HepG2 (cell line): ENCODE results near the gene LRBA. TPM values are rescaled to one million over a fixed set of nuclear protein-coding genes. Genes with fewer than 3 reads are reported as not detected.
A peak's percentile ranks its signal among the peaks of the same experiment; 100 is the strongest.

Experiments used
- ATF7-NPFF ChIP-seq: sonication (generic); formaldehyde crosslinking; IDR thresholded peaks from 2 replicates; pipeline ENCODE4 v1.8.1; 2023; ENCODE audit warnings: mild to moderate bottlenecking, low read depth, missing genetic modification reagents, moderate library complexity
- BRD4 ChIP-seq: sonication (generic); formaldehyde crosslinking; IDR thresholded peaks from 2 replicates; pipeline ENCODE4 v1.4.0; 2020; ENCODE audit warnings: missing genetic modification reagents
- FOXA3 ChIP-seq: IDR thresholded peaks from 2 replicates; pipeline ENCODE4 v1.6.1; 2016; ENCODE audit warnings: missing genetic modification reagents, missing compliant biosample characterization
- HES4 ChIP-seq: sonication (generic); formaldehyde crosslinking; IDR thresholded peaks from 2 replicates; pipeline ENCODE4 v1.9.0; 2021; ENCODE audit warnings: mild to moderate bottlenecking, missing genetic modification reagents, borderline replicate concordance
- HNRNPK ChIP-seq: fragments of 200-400 bp; formaldehyde crosslinking; IDR thresholded peaks from 2 replicates; pipeline ENCODE4 v1.6.1; 2018; ENCODE audit warnings: low read length, low read depth, moderate library complexity, mild to moderate bottlenecking; ENCODE audit not compliant: poor library complexity, severe bottlenecking
- ISX ChIP-seq: sonication (generic); formaldehyde crosslinking; conservative IDR thresholded peaks from 2 replicates; pipeline ENCODE4 v1.5.0; 2020; ENCODE audit warnings: missing genetic modification reagents
- MAFF ChIP-seq: IDR thresholded peaks from 2 replicates; pipeline ENCODE4 v1.6.1; 2011; ENCODE audit warnings: low read depth, low read length, improper control_type of control experiment
- MED8 ChIP-seq: sonication (generic); formaldehyde crosslinking; IDR thresholded peaks from 2 replicates; pipeline ENCODE4 v1.8.1; 2023; ENCODE audit warnings: mild to moderate bottlenecking, missing genetic modification reagents; ENCODE audit not compliant: insufficient replicate concordance
- MTA3 ChIP-seq: sonication (generic); formaldehyde crosslinking; IDR thresholded peaks from 2 replicates; pipeline ENCODE4 v1.4.0; 2020; ENCODE audit warnings: missing genetic modification reagents
- NFYC ChIP-seq: IDR thresholded peaks from 2 replicates; pipeline ENCODE4 v1.6.1; 2016; ENCODE audit warnings: missing genetic modification reagents, missing compliant biosample characterization
- PAWR ChIP-seq: sonication (generic); formaldehyde crosslinking; IDR thresholded peaks from 2 replicates; pipeline ENCODE4 v1.4.0; 2020; ENCODE audit warnings: missing genetic modification reagents, mild to moderate bottlenecking, borderline replicate concordance
- RAD21 ChIP-seq: fragments of 450-650 bp; formaldehyde crosslinking; IDR thresholded peaks from 2 replicates; pipeline ENCODE4 v1.5.0; 2020; ENCODE audit warnings: mild to moderate bottlenecking
- RORA ChIP-seq: sonication (generic); formaldehyde crosslinking; IDR thresholded peaks from 2 replicates; pipeline ENCODE4 v1.5.0; 2020; ENCODE audit warnings: mild to moderate bottlenecking, missing genetic modification reagents, moderate library complexity
- SAFB2 ChIP-seq: sonication (generic); formaldehyde crosslinking; IDR thresholded peaks from 2 replicates; pipeline ENCODE4 v1.5.1; 2020; ENCODE audit warnings: missing genetic modification reagents, low read depth, mild to moderate bottlenecking, borderline replicate concordance
- SMAD9 ChIP-seq: sonication (generic); formaldehyde crosslinking; IDR thresholded peaks from 2 replicates; pipeline ENCODE4 v1.5.1; 2020; ENCODE audit warnings: mild to moderate bottlenecking, missing genetic modification reagents
- STAG1 ChIP-seq: sonication (generic); formaldehyde crosslinking; IDR thresholded peaks from 2 replicates; pipeline ENCODE4 v1.4.0; 2020; ENCODE audit warnings: missing genetic modification reagents
- ZC3H4 ChIP-seq: sonication (generic); formaldehyde crosslinking; IDR thresholded peaks from 2 replicates; pipeline ENCODE4 v1.4.0; 2020; ENCODE audit warnings: missing genetic modification reagents, borderline replicate concordance
- ZNF160 ChIP-seq: sonication (generic); formaldehyde crosslinking; IDR thresholded peaks from 2 replicates; pipeline ENCODE4 v1.8.0; 2022; ENCODE audit warnings: mild to moderate bottlenecking, inconsistent platforms, missing genetic modification reagents
- ZNF225 ChIP-seq: sonication (generic); formaldehyde crosslinking; IDR thresholded peaks from 2 replicates; pipeline ENCODE4 v1.4.0; 2020; ENCODE audit warnings: mild to moderate bottlenecking, missing genetic modification reagents
- ZNF333 ChIP-seq: sonication (generic); formaldehyde crosslinking; IDR thresholded peaks from 2 replicates; pipeline ENCODE4 v1.4.0; 2020; ENCODE audit warnings: mild to moderate bottlenecking, missing genetic modification reagents, borderline replicate concordance
- ZNF552 ChIP-seq: sonication (generic); formaldehyde crosslinking; IDR thresholded peaks from 2 replicates; pipeline ENCODE4 v1.9.0; 2022; ENCODE audit warnings: missing genetic modification reagents, mild to moderate bottlenecking, borderline replicate concordance
- ZNF567 ChIP-seq: sonication (generic); formaldehyde crosslinking; IDR thresholded peaks from 2 replicates; pipeline ENCODE4 v1.8.1; 2023; ENCODE audit warnings: mild to moderate bottlenecking, missing genetic modification reagents, borderline replicate concordance
- ZNF749 ChIP-seq: sonication (generic); formaldehyde crosslinking; IDR thresholded peaks from 2 replicates; pipeline ENCODE4 v1.8.0; 2022; ENCODE audit warnings: mild to moderate bottlenecking, missing genetic modification reagents, moderate library complexity, borderline replicate concordance
- ZSCAN21 ChIP-seq: sonication (generic); formaldehyde crosslinking; IDR thresholded peaks from 2 replicates; pipeline ENCODE4 v1.8.0; 2022; ENCODE audit warnings: mild to moderate bottlenecking, missing genetic modification reagents, moderate library complexity, borderline replicate concordance
- ZZZ3 ChIP-seq: sonication (generic); formaldehyde crosslinking; IDR thresholded peaks from 2 replicates; pipeline ENCODE4 v1.4.0; 2020; ENCODE audit warnings: missing genetic modification reagents, mild to moderate bottlenecking, borderline replicate concordance
- polyA plus RNA-seq, 8 experiments: library from polyadenylated mRNA; depleted of rRNA in 3 of 8; stranded (reverse) in 7 of 8; unstranded in 1 of 8; fragments of >200 nt; fragmentation: Illumina TruSeq in 4 of 8; extraction: Trizol in 4 of 8; gene quantifications; 2 replicates each; pipeline versions ENCODE4 v1.2.1 to v1.2.3, GENCODE V29; 2011 to 2016; ENCODE audit warnings: low read depth in 4 of 8, missing spikeins in 1 of 8, mixed read lengths in 1 of 8; ENCODE audit not compliant: insufficient read depth in 1 of 8
- total RNA-seq, 5 experiments: library from RNA; depleted of rRNA; stranded (reverse); fragments of >200 nt; fragmentation: Illumina TruSeq; extraction: Trizol; gene quantifications; 2 replicates each; pipeline ENCODE4 v1.2.3, GENCODE V29; 2016; ENCODE audit warnings: low read depth in 1 of 5
- TF ChIP-seq, protein P1 (sequence below): sonication (generic); formaldehyde crosslinking; IDR thresholded peaks from 2 replicates; pipeline ENCODE4 v1.5.1; 2020; ENCODE audit warnings: missing genetic modification reagents, mild to moderate bottlenecking, borderline replicate concordance
- TF ChIP-seq, protein P2 (sequence below): sonication (generic); formaldehyde crosslinking; IDR thresholded peaks from 2 replicates; pipeline ENCODE4 v1.4.0; 2020; ENCODE audit warnings: missing genetic modification reagents

The LRBA gene
- total and polyA plus RNA-seq, 2 of the 13 experiments (the other 11 are each of a cell fraction or from before 2014, with no cell fraction given), result 21.0 to 37.2 TPM

DNA sequence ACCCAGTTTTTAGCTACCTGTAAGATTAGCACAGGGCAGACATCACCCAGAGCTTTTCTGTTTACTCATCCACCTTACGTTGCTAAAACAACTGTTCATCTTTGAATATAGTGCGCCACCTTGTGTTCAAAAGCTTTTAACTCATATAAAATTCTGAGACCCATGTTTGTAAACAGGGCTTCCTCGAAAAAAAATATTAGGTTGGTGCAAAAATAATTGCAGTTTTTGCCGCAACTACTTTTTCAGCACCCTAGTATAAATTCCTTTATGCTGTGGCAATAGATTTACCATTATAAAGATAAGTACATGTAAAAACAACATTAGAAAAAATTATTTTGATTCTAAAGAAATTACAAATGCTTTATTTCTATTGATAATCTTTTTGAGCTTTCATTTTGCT, 147.9 kb downstream of the LRBA start (continued):
- TF ChIP-seq MAFF (peak; percentile 70), SAFB2 (no peak), NFYC (CRISPR knock-in tag) (no peak), MED8 (CRISPR knock-in tag) (no peak), HES4 (CRISPR knock-in tag) (no peak), STAG1 (CRISPR knock-in tag) (peak; percentile 81), ZNF552 (CRISPR knock-in tag) (no peak), ISX (no peak), BRD4 (CRISPR knock-in tag) (no peak), ZNF333 (CRISPR knock-in tag) (no peak), FOXA3 (CRISPR knock-in tag) (peak; percentile 65), ATF7-NPFF (CRISPR knock-in tag) (no peak), ZC3H4 (CRISPR knock-in tag) (no peak), ZSCAN21 (CRISPR knock-in tag) (no peak), SMAD9 (no peak), PAWR (CRISPR knock-in tag) (no peak), HNRNPK (no peak), ZNF567 (no peak), ZNF160 (CRISPR knock-in tag) (no peak), ZZZ3 (no peak), RAD21 (CRISPR knock-in tag) (peak; percentile 53; the same call in 1 of the 2 replicates), RORA (CRISPR knock-in tag) (no peak), MTA3 (CRISPR knock-in tag) (no peak), ZNF749 (CRISPR knock-in tag) (no peak), ZNF225 (CRISPR knock-in tag) (no peak)
- TF ChIP-seq, protein P1, sequence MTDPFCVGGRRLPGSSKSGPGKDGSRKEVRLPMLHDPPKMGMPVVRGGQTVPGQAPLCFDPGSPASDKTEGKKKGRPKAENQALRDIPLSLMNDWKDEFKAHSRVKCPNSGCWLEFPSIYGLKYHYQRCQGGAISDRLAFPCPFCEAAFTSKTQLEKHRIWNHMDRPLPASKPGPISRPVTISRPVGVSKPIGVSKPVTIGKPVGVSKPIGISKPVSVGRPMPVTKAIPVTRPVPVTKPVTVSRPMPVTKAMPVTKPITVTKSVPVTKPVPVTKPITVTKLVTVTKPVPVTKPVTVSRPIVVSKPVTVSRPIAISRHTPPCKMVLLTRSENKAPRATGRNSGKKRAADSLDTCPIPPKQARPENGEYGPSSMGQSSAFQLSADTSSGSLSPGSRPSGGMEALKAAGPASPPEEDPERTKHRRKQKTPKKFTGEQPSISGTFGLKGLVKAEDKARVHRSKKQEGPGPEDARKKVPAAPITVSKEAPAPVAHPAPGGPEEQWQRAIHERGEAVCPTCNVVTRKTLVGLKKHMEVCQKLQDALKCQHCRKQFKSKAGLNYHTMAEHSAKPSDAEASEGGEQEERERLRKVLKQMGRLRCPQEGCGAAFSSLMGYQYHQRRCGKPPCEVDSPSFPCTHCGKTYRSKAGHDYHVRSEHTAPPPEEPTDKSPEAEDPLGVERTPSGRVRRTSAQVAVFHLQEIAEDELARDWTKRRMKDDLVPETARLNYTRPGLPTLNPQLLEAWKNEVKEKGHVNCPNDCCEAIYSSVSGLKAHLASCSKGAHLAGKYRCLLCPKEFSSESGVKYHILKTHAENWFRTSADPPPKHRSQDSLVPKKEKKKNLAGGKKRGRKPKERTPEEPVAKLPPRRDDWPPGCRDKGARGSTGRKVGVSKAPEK, result no peak
- TF ChIP-seq, protein P2, sequence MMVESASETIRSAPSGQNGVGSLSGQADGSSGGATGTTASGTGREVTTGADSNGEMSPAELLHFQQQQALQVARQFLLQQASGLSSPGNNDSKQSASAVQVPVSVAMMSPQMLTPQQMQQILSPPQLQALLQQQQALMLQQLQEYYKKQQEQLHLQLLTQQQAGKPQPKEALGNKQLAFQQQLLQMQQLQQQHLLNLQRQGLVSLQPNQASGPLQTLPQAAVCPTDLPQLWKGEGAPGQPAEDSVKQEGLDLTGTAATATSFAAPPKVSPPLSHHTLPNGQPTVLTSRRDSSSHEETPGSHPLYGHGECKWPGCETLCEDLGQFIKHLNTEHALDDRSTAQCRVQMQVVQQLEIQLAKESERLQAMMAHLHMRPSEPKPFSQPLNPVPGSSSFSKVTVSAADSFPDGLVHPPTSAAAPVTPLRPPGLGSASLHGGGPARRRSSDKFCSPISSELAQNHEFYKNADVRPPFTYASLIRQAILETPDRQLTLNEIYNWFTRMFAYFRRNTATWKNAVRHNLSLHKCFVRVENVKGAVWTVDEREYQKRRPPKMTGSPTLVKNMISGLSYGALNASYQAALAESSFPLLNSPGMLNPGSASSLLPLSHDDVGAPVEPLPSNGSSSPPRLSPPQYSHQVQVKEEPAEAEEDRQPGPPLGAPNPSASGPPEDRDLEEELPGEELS (CRISPR knock-in tag), result 0 out of 2 replicates have a peak, but pooled peaks have one; percentile 14
